Effector memory CD4-positive, alpha-beta T cell (primary cell): ENCODE data around the gene MAP3K5.
"Not testable (repeated sequence)": the region's sequence is repeated elsewhere in the genome, so short reads cannot be mapped to it uniquely, and the experiment has no call there.

ENCODE experiments used
- DNase-seq, 3 donors: peaks; one replicate each; pipeline ENCODE4 v3.0.0-alpha.2; 2020
- H3K27ac ChIP-seq: 2 replicates; pipeline ENCODE4 v1.7.0; 2013; ENCODE audit warnings: mild to moderate bottlenecking, low read length, moderate library complexity; ENCODE audit not compliant: insufficient read depth, poor library complexity, severe bottlenecking
- H3K27me3 ChIP-seq: replicated peaks from 2 replicates; pipeline ENCODE4 v1.7.0; 2013; ENCODE audit warnings: mild to moderate bottlenecking, low read length; ENCODE audit not compliant: insufficient read depth, control insufficient read depth, poor library complexity, severe bottlenecking
- H3K36me3 ChIP-seq: 2 replicates; pipeline ENCODE4 v1.7.0; 2013; ENCODE audit warnings: mild to moderate bottlenecking, low read length, moderate library complexity; ENCODE audit not compliant: control insufficient read depth, insufficient read depth
- H3K4me1 ChIP-seq: 2 replicates; pipeline ENCODE4 v1.7.0; 2013; ENCODE audit warnings: low read length, mild to moderate bottlenecking; ENCODE audit not compliant: control insufficient read depth, insufficient read depth, poor library complexity, severe bottlenecking
- H3K4me3 ChIP-seq: 2 replicates; pipeline ENCODE4 v1.7.0; 2013; ENCODE audit warnings: low read length, low read depth, mild to moderate bottlenecking; ENCODE audit not compliant: insufficient read depth, poor library complexity, severe bottlenecking
- H3K9me3 ChIP-seq: 2 replicates; pipeline ENCODE4 v1.7.0; 2013; ENCODE audit warnings: mild to moderate bottlenecking, low read length, moderate library complexity; ENCODE audit not compliant: control insufficient read depth

The MAP3K5 gene

GRCh38 chr6:136695412-136695811 lies 96.9 kb downstream of the MAP3K5 start:
- no peak for DNase-seq
- peaks cover 32% of the 10 kb centered on the region for H3K36me3 ChIP-seq
- no peaks in the 10 kb centered on the region for H3K9me3 ChIP-seq
- H3K4me1 ChIP-seq = no peaks in the 10 kb centered on the region
- no peak overlapping the region for H3K27ac ChIP-seq
- no peaks in the 10 kb centered on the region for H3K27me3 ChIP-seq
- no peak overlapping the region for H3K4me3 ChIP-seq

GRCh38 chr6:136693090-136693489 lies 99.2 kb downstream of the MAP3K5 start:
- no peaks in the 10 kb centered on the region for H3K9me3 ChIP-seq
- no peaks in the 10 kb centered on the region for H3K27me3 ChIP-seq
- H3K36me3 ChIP-seq = peaks cover 27% of the 10 kb centered on the region
- H3K4me3 ChIP-seq = no peak overlapping the region
- no peak overlapping the region for H3K27ac ChIP-seq
- H3K4me1 ChIP-seq = no peaks in the 10 kb centered on the region
- DNase-seq = no peak

GRCh38 chr6:136687894-136688293 lies 104.4 kb downstream of the MAP3K5 start:
- peaks cover 15% of the 10 kb centered on the region for H3K36me3 ChIP-seq
- not testable (repeated sequence) for H3K27me3 ChIP-seq, DNase-seq, H3K4me3 ChIP-seq, H3K9me3 ChIP-seq, H3K4me1 ChIP-seq, H3K27ac ChIP-seq

GRCh38 chr6:136685540-136686108 lies 106.7 kb downstream of the MAP3K5 start:
- Histone ChIP-seq H3K36me3 (peaks cover 4% of the 10 kb centered on the region), H3K9me3 (no peaks in the 10 kb centered on the region), H3K27ac (no peak overlapping the region), H3K4me1 (no peaks in the 10 kb centered on the region), H3K27me3 (no peaks in the 10 kb centered on the region), H3K4me3 (no peak overlapping the region)
- no peak for DNase-seq

- Histone ChIP-seq H3K27ac (no peak overlapping the region), H3K27me3 (no peaks in the 10 kb centered on the region), H3K4me3 (no peak overlapping the region), H3K36me3 (peaks cover 4% of the 10 kb centered on the region), H3K4me1 (no peaks in the 10 kb centered on the region), H3K9me3 (no peaks in the 10 kb centered on the region)
- no peak for DNase-seq
Measured at GRCh38 chr6:136684466-136684865, 107.8 kb downstream of the MAP3K5 start.

GRCh38 chr6:136683209-136683941 lies 108.9 kb downstream of the MAP3K5 start:
- DNase-seq = no peak
- H3K4me3 ChIP-seq = no peak overlapping the region
- no peaks in the 10 kb centered on the region for H3K9me3 ChIP-seq
- peaks cover 4% of the 10 kb centered on the region for H3K36me3 ChIP-seq
- no peaks in the 10 kb centered on the region for H3K27me3 ChIP-seq
- H3K4me1 ChIP-seq = no peaks in the 10 kb centered on the region
- H3K27ac ChIP-seq = no peak overlapping the region

- Histone ChIP-seq H3K4me1 (no peaks in the 10 kb centered on the region), H3K4me3 (no peak overlapping the region), H3K27ac (no peak overlapping the region), H3K9me3 (no peaks in the 10 kb centered on the region), H3K27me3 (no peaks in the 10 kb centered on the region), H3K36me3 (peaks cover 7% of the 10 kb centered on the region)
- no peak for DNase-seq
Measured at GRCh38 chr6:136682292-136682691, 110.0 kb downstream of the MAP3K5 start.

- Histone ChIP-seq H3K9me3 (no peaks in the 10 kb centered on the region), H3K4me3 (no peak overlapping the region), H3K27me3 (no peaks in the 10 kb centered on the region), H3K4me1 (no peaks in the 10 kb centered on the region), H3K27ac (no peak overlapping the region), H3K36me3 (peaks cover 4% of the 10 kb centered on the region)
- no peak for DNase-seq
Measured at GRCh38 chr6:136677822-136678221, 114.5 kb downstream of the MAP3K5 start.

GRCh38 chr6:136677344-136677743 lies 114.9 kb downstream of the MAP3K5 start:
- Histone ChIP-seq H3K4me3 (no peak overlapping the region), H3K27me3 (no peaks in the 10 kb centered on the region), H3K4me1 (no peaks in the 10 kb centered on the region), H3K36me3 (peaks cover 4% of the 10 kb centered on the region), H3K27ac (no peak overlapping the region), H3K9me3 (no peaks in the 10 kb centered on the region)
- no peak for DNase-seq

- H3K4me1 ChIP-seq = no peaks in the 10 kb centered on the region
- DNase-seq = no peak
- H3K27ac ChIP-seq = no peak overlapping the region
- H3K36me3 ChIP-seq = peaks cover 4% of the 10 kb centered on the region
- H3K4me3 ChIP-seq = no peak overlapping the region
- no peaks in the 10 kb centered on the region for H3K27me3 ChIP-seq
- no peaks in the 10 kb centered on the region for H3K9me3 ChIP-seq
Measured at GRCh38 chr6:136676075-136676474, 116.2 kb downstream of the MAP3K5 start.
